Activated B cell treated with CpG ODN at 0.5 μM for 24 hours (primary cell): ENCODE measurements around the gene ADGRA3. TPM values are rescaled to one million over a fixed set of nuclear protein-coding genes. Genes with fewer than 3 reads are reported as not detected.

Source experiments
- ATAC-seq: fragments of 200-7000 bp; cut with Tn5 transposase; one replicate; pipeline ENCODE4 v1.10.0; 2021; ENCODE audit warnings: low read depth, mild to moderate bottlenecking, moderate library complexity
- CTCF ChIA-PET: fragments of 350-600 bp; sonication (Branson Sonifier 250); formaldehyde crosslinking; loops from one replicate; lab custom pipeline; 2021; ENCODE audit warnings: antibody characterized with exemption; lab: Charles Lee
- POLR2A ChIA-PET: fragments of 350-600 bp; sonication (Branson Sonifier 250); formaldehyde crosslinking; loops from one replicate; lab custom pipeline; 2021; ENCODE audit warnings: antibody characterized with exemption; lab: Charles Lee
- DNase-seq: peaks from one replicate; pipeline ENCODE4 v3.0.0; 2022
- H3K27ac Mint-ChIP-seq: one replicate; pipeline ENCODE4 v1.8.0; 2020; ENCODE audit warnings: mixed read lengths
- H3K27me3 Mint-ChIP-seq: one replicate; pipeline ENCODE4 v1.8.0; 2021; ENCODE audit warnings: mixed read lengths
- H3K36me3 Mint-ChIP-seq: one replicate; pipeline ENCODE4 v1.8.0; 2021; ENCODE audit warnings: low read depth, mixed read lengths
- H3K4me1 Mint-ChIP-seq: one replicate; pipeline ENCODE4 v1.8.0; 2021; ENCODE audit warnings: mixed read lengths
- H3K4me3 Mint-ChIP-seq: one replicate; pipeline ENCODE4 v1.8.0; 2020; ENCODE audit warnings: mild to moderate bottlenecking, mixed read lengths
- H3K9me3 Mint-ChIP-seq: one replicate; pipeline ENCODE4 v1.8.0; 2020; ENCODE audit warnings: mixed read lengths
- CTCF ChIP-seq: fragments of 200-600 bp; IDR thresholded peaks from one replicate; pipeline ENCODE4 v1.8.0; 2022; ENCODE audit warnings: antibody characterized with exemption, mild to moderate bottlenecking
- intact Hi-C: fragments of 100-400 bp; cut with micrococcal nuclease; formaldehyde crosslinking; loops from one replicate; pipeline ENCODE4 v1.15.1; 2024
- total RNA-seq: library from RNA; stranded (reverse); gene quantifications from 2 replicates; pipeline ENCODE4 v1.2.3, GENCODE V29; 2022

ADGRA3 gene
- total RNA-seq, 1 donor from 2014 or later, result not detected

GRCh38 chr4:22514001-22514400 is 1.9 kb downstream of the ADGRA3 start:
- no peak for TF ChIP-seq CTCF
- no peaks in the 10 kb centered on the region for H3K9me3 Mint-ChIP-seq
- H3K27me3 Mint-ChIP-seq, result peaks cover 30% of the 10 kb centered on the region
- H3K27ac Mint-ChIP-seq, result no peak overlapping the region
- ChIA-PET CTCF (no interaction called here), POLR2A (no interaction called here)
- no peaks in the 10 kb centered on the region for H3K36me3 Mint-ChIP-seq
- ATAC-seq (no peak), DNase-seq (no peak)
- H3K4me1 Mint-ChIP-seq, result peaks cover 12% of the 10 kb centered on the region
- H3K4me3 Mint-ChIP-seq, result no peak overlapping the region
- intact Hi-C loops, result no loop called here

GRCh38 chr4:22512306-22512705 is 3.6 kb downstream of the ADGRA3 start:
- POLR2A ChIA-PET, result no interaction called here
- peaks cover 12% of the 10 kb centered on the region for H3K4me1 Mint-ChIP-seq
- H3K4me3 Mint-ChIP-seq, result no peak overlapping the region
- TF ChIP-seq CTCF, result no peak
- DNase-seq (no peak), ATAC-seq (no peak)
- H3K27ac Mint-ChIP-seq, result no peak overlapping the region
- H3K36me3 Mint-ChIP-seq, result no peaks in the 10 kb centered on the region
- intact Hi-C loops, result no loop called here
- no peaks in the 10 kb centered on the region for H3K9me3 Mint-ChIP-seq
- CTCF ChIA-PET, result no interaction called here
- peaks cover 24% of the 10 kb centered on the region for H3K27me3 Mint-ChIP-seq

- DNase-seq (no peak), ATAC-seq (no peak)
- Mint-ChIP-seq H3K9me3 (no peaks in the 10 kb centered on the region), H3K4me3 (no peak overlapping the region), H3K4me1 (peaks cover 8% of the 10 kb centered on the region), H3K27me3 (peaks cover 15% of the 10 kb centered on the region), H3K27ac (no peak overlapping the region), H3K36me3 (no peaks in the 10 kb centered on the region)
- ChIA-PET CTCF (no interaction called here), POLR2A (no interaction called here)
- TF ChIP-seq CTCF, result no peak
- intact Hi-C loops, result no loop called here
Observed at GRCh38 chr4:22510750-22511149, 5.1 kb downstream of the ADGRA3 start.

GRCh38 chr4:22508376-22508775 is 7.5 kb downstream of the ADGRA3 start:
- intact Hi-C loops, result no loop called here
- ATAC-seq, result no peak
- Mint-ChIP-seq H3K9me3 (no peaks in the 10 kb centered on the region), H3K4me1 (no peaks in the 10 kb centered on the region), H3K4me3 (no peak overlapping the region), H3K27ac (no peak overlapping the region), H3K27me3 (peaks cover 5% of the 10 kb centered on the region), H3K36me3 (no peaks in the 10 kb centered on the region)
- no peak for TF ChIP-seq CTCF
- DNase-seq, result no peak
- ChIA-PET POLR2A (no interaction called here), CTCF (no interaction called here)

GRCh38 chr4:22504922-22505321 is 10.9 kb downstream of the ADGRA3 start:
- no peak for TF ChIP-seq CTCF
- ChIA-PET CTCF (no interaction called here), POLR2A (no interaction called here)
- no peak for ATAC-seq
- Mint-ChIP-seq H3K9me3 (no peaks in the 10 kb centered on the region), H3K36me3 (no peaks in the 10 kb centered on the region), H3K27ac (no peak overlapping the region), H3K4me3 (no peak overlapping the region), H3K27me3 (no peaks in the 10 kb centered on the region), H3K4me1 (no peaks in the 10 kb centered on the region)
- DNase-seq, result no peak
- intact Hi-C loops, result no loop called here
